Lung (tissue), 12 donors: ENCODE data around the gene ASTL. TPM values are rescaled to one million over a fixed set of nuclear protein-coding genes. Genes with fewer than 3 reads are reported as not detected.

ENCODE experiments used
- ATAC-seq: fragments of 200-7000 bp; cut with Tn5 transposase; one replicate; pipeline ENCODE4 v1.9.1; 2020; ENCODE audit warnings: moderate number of reproducible peaks; ENCODE audit not compliant: insufficient read depth, low FRiP score
- DNase-seq, 3 donors: peaks; one replicate each; pipeline ENCODE4 v3.0.0-alpha.2; 2013 to 2017
- H3K27ac ChIP-seq, 2 donors: one replicate each; pipeline ENCODE4 v1.5.1; 2013; ENCODE audit warnings: mild to moderate bottlenecking in 2 of 2, moderate library complexity in 2 of 2, control low read depth in 1 of 2, inconsistent platforms in 1 of 2, low read depth in 1 of 2, low read length in 1 of 2
- H3K27me3 ChIP-seq, 3 donors: one replicate each; pipeline ENCODE4 v1.5.1; 2013; ENCODE audit warnings: low read length in 2 of 3; ENCODE audit not compliant: control insufficient read depth in 3 of 3, insufficient read depth in 3 of 3
- H3K36me3 ChIP-seq, 4 donors: one replicate each; pipeline ENCODE4 v1.5.1; 2013; ENCODE audit warnings: low read length in 4 of 4, mild to moderate bottlenecking in 1 of 4, moderate library complexity in 1 of 4; ENCODE audit not compliant: control insufficient read depth in 4 of 4, insufficient read depth in 4 of 4
- H3K4me1 ChIP-seq, 5 donors: one replicate each; pipeline ENCODE4 v1.5.1; 2013; ENCODE audit warnings: low read length in 5 of 5, mild to moderate bottlenecking in 2 of 5, moderate library complexity in 1 of 5; ENCODE audit not compliant: control insufficient read depth in 5 of 5, insufficient read depth in 5 of 5
- H3K4me3 ChIP-seq: one replicate; pipeline ENCODE4 v1.5.1; 2013; ENCODE audit warnings: mild to moderate bottlenecking, control low read depth, moderate library complexity
- H3K9ac ChIP-seq, 2 donors: one replicate each; pipeline ENCODE4 v1.5.1; 2013; ENCODE audit warnings: low read length in 2 of 2, control low read depth in 1 of 2; ENCODE audit not compliant: insufficient read depth in 1 of 2
- H3K9me3 ChIP-seq, 4 donors: one replicate each; pipeline ENCODE4 v1.5.1; 2013; ENCODE audit warnings: low read length in 3 of 4, mild to moderate bottlenecking in 1 of 4, moderate library complexity in 1 of 4; ENCODE audit not compliant: control insufficient read depth in 4 of 4, insufficient read depth in 3 of 4
- CTCF ChIP-seq: IDR thresholded peaks from 2 replicates; pipeline ENCODE4 v1.5.1; 2012; ENCODE audit warnings: mild to moderate bottlenecking; ENCODE audit errors: control extremely low read depth, extremely low read depth
- WGBS, 2 donors: extraction: QIAGEN DNeasy Blood & Tissue Kit; methylation state at CpG; one replicate each; pipeline ENCODE4 v1.1.7; 2013; 5-methylcytosine and 5-hydroxymethylcytosine counted together
- polyA plus RNA-seq, 2 donors: library from polyadenylated mRNA; stranded (reverse); fragments of 200-250 nt; gene quantifications; one replicate each; pipeline ENCODE4 v1.2.1, GENCODE V29; 2013
- total RNA-seq, 2 donors: library from RNA; depleted of rRNA in 1 of 2; stranded (reverse); fragments of >200 nt in 1 of 2; gene quantifications; one replicate each; pipeline ENCODE4 v1.2.1, GENCODE V29; 2014 to 2021
- donor health status: control.
- donor health status: control.
- donor health status: Bipolar disorder and iron deficiency.
- donor health status: healthy.
- donor health status: DM: yes; HTN: yes; CAD: no.

Gene ASTL
- total and polyA plus RNA-seq, 4 donors, result 0.14 to 0.34 TPM; not detected in 2

GRCh38 chr2:96109931-96110511, 28.3 kb downstream of the ASTL start:
- DNase-seq (no peak), ATAC-seq (no peak)
- 95 to 96% methylated on average over 2 to 3 of the region's 3 CpGs for WGBS, 2 donors
- Histone ChIP-seq H3K9ac (no peak overlapping the region), H3K9me3 (peaks cover 0 to 10% (median 3%) of the 10 kb centered on the region in 4 donors), H3K4me3 (no peak overlapping the region), H3K36me3 (no peaks in the 10 kb centered on the region), H3K27me3 (peaks cover 0 to 2% (median 0%) of the 10 kb centered on the region in 3 donors), H3K4me1 (peaks cover 0 to 12% (median 6%) of the 10 kb centered on the region in 5 donors), H3K27ac (no peak overlapping the region)
- no peak for TF ChIP-seq CTCF

- ATAC-seq, result no peak
Observed at GRCh38 chr2:96109361-96109680, 29.0 kb downstream of the ASTL start.

GRCh38 chr2:96108541-96109360, 29.6 kb downstream of the ASTL start:
- 47 to 59% methylated on average over 17 of the region's 17 CpGs for WGBS, 2 donors
- Histone ChIP-seq H3K4me3 (no peak overlapping the region), H3K36me3 (no peaks in the 10 kb centered on the region), H3K9me3 (peaks cover 0 to 11% (median 3%) of the 10 kb centered on the region in 4 donors), H3K4me1 (peaks cover 0 to 12% (median 6%) of the 10 kb centered on the region in 5 donors), H3K27me3 (peaks cover 0 to 2% (median 0%) of the 10 kb centered on the region in 3 donors), H3K9ac (no peak overlapping the region), H3K27ac (no peak overlapping the region)
- ATAC-seq (no peak), DNase-seq (peak; percentile 57 to 75 (median 60))
- no peak for TF ChIP-seq CTCF

More at GRCh38 chr2:96109361-96109680, 29.0 kb downstream of the ASTL start:
- 62 to 80% methylated on average over 3 of the region's 3 CpGs for WGBS, 2 donors
- no peak overlapping the region for H3K4me3 ChIP-seq
- peak overlapping the region in 1 of 2 donors; percentile 7 for H3K27ac ChIP-seq
- DNase-seq, result no peak
- peaks cover 0 to 12% (median 6%) of the 10 kb centered on the region in 5 donors for H3K4me1 ChIP-seq
- H3K27me3 ChIP-seq, result peaks cover 0 to 2% (median 0%) of the 10 kb centered on the region in 3 donors
- peaks cover 0 to 11% (median 3%) of the 10 kb centered on the region in 4 donors for H3K9me3 ChIP-seq
- no peak overlapping the region for H3K9ac ChIP-seq
- no peaks in the 10 kb centered on the region for H3K36me3 ChIP-seq
- TF ChIP-seq CTCF, result no peak
